ENCODE measurements around the gene MAP2K7.

The MAP2K7 gene

DNA sequence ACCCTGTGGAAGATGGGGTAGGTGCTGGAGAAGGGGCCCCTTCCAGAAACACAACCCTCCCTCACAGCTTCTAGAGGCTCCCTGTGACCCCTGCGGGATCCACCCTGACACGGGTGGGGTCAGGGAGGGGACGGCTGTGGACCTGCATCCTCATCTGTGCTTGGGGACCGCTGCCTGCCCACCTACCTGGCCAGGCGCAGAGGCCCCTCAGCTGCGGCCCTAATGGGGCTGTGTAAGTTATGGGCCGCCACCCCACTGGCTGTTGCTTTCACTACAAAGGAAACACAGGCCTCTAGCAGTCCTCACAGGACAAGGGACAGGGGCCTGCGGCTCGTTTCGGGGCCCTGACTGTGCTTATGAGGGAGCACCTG, 29.2 kb downstream of the MAP2K7 start:
- TF ChIP-seq RAD21 (IDR thresholded peaks at IDR 0.05; ENCODE audit: low read depth): no peak
- no peak for TF ChIP-seq TEAD4 (IDR thresholded peaks at IDR 0.05)
- no peak for TF ChIP-seq EGR1 (IDR thresholded peaks at IDR 0.05)
- TF ChIP-seq ZBTB7A (IDR thresholded peaks at IDR 0.05; ENCODE audit: low read depth): no peak
- no peak for TF ChIP-seq FOXM1 (IDR thresholded peaks at IDR 0.05; ENCODE audit: borderline replicate concordance, low read depth)
- TF ChIP-seq, protein P1, sequence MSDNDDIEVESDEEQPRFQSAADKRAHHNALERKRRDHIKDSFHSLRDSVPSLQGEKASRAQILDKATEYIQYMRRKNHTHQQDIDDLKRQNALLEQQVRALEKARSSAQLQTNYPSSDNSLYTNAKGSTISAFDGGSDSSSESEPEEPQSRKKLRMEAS (IDR thresholded peaks at IDR 0.05): no peak
- TF ChIP-seq REST (IDR thresholded peaks at IDR 0.05; ENCODE audit: low read depth): no peak
- TF ChIP-seq EP300 (IDR thresholded peaks at IDR 0.05; ENCODE audit: borderline replicate concordance): no peak
- no peak for TF ChIP-seq CREB1 (IDR thresholded peaks at IDR 0.05; ENCODE audit: low read depth)
- TF ChIP-seq YY1 (IDR thresholded peaks at IDR 0.05; ENCODE audit: low read depth): no peak
- TF ChIP-seq TAF1 (IDR thresholded peaks at IDR 0.05; ENCODE audit: low read depth): no peak
- no peak for TF ChIP-seq USF1 (IDR thresholded peaks at IDR 0.05)
- TF ChIP-seq TCF12 (IDR thresholded peaks at IDR 0.05; ENCODE audit: low read depth): no peak
- no peak for TF ChIP-seq CEBPB (IDR thresholded peaks at IDR 0.05)
- no peak for TF ChIP-seq NFIC (IDR thresholded peaks at IDR 0.05)

DNA sequence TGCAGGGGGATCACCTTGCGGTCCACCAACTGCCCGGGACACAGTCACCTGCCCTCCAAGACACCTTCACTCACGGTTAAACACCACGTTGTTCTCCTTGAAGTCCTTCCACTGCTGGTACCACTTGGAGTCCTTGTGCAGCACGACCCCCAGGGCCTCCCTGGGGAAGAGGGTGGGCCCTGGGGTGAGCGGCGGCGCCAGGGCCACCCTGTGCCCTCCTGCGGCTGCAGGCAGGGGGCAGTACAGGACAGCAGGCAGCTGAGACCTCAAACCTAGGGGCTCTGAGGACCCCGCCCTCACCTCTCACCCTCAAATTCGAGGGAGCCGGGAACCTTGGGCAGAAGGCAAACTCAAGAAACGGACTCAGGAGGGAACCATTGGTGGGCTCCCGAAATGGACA, 29.7 kb downstream of the MAP2K7 start:
- TF ChIP-seq TAF1 (IDR thresholded peaks at IDR 0.05; ENCODE audit: low read depth) (no peak), YY1 (IDR thresholded peaks at IDR 0.05; ENCODE audit: low read depth) (no peak), ZBTB7A (IDR thresholded peaks at IDR 0.05; ENCODE audit: low read depth) (no peak), TEAD4 (IDR thresholded peaks at IDR 0.05) (no peak), TCF12 (IDR thresholded peaks at IDR 0.05; ENCODE audit: low read depth) (no peak), USF1 (IDR thresholded peaks at IDR 0.05) (no peak), CREB1 (IDR thresholded peaks at IDR 0.05; ENCODE audit: low read depth) (no peak), EGR1 (IDR thresholded peaks at IDR 0.05) (no peak), REST (IDR thresholded peaks at IDR 0.05; ENCODE audit: low read depth) (no peak), FOXM1 (IDR thresholded peaks at IDR 0.05; ENCODE audit: borderline replicate concordance, low read depth) (no peak), EP300 (IDR thresholded peaks at IDR 0.05; ENCODE audit: borderline replicate concordance) (no peak), RAD21 (IDR thresholded peaks at IDR 0.05; ENCODE audit: low read depth) (no peak; the same call in 1 of the 2 replicates), CEBPB (IDR thresholded peaks at IDR 0.05) (no peak), NFIC (IDR thresholded peaks at IDR 0.05) (no peak)
- TF ChIP-seq, protein P1 (IDR thresholded peaks at IDR 0.05): no peak

DNA sequence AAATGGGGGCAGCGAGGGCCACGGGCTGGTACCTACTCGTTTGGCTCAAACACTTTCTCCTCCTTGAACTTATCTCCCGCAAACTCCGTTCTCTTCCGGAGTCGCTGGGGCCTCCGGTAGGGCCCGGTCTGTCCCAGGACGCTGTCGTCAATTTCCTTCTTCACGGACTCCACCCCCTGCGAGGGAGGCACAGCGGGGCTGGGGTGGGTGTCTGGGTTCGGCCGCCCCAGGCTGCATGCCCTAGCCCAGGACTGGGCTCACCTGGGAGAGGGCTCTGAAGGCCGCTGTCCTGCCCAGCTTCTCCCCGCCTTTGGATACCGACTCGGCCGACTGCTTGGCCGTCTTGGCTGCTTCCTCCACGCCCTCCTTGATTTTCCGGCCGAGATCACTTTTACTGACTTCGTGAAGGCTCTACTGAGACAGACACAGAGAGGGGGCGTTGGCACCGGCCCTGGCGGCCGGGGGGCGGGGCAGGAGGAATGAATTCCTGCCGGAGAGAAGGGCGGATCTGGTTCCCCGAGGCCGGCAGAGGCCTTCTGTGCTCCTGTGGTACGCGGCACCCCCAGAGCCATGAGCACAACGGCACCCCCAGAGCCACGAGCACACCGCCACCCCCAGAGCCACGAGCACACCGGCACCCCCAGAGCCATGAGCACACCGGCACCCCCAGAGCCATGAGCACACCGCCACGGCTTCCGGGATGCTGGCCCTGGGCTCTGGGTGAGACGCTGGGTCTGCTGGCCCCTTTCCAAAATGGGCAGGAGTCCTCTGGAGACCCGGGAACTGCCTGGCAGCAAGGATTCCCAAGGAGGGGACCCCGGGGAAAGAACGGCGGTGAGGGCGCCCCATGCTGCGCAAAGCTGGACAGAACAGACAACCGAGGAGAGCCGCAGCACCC, 30.4 kb downstream of the MAP2K7 start:
- TF ChIP-seq REST (IDR thresholded peaks at IDR 0.05; ENCODE audit: low read depth): no peak
- no peak for TF ChIP-seq EP300 (IDR thresholded peaks at IDR 0.05; ENCODE audit: borderline replicate concordance)
- TF ChIP-seq NFIC (IDR thresholded peaks at IDR 0.05): no peak
- no peak for TF ChIP-seq CREB1 (IDR thresholded peaks at IDR 0.05; ENCODE audit: low read depth)
- no peak for TF ChIP-seq EGR1 (IDR thresholded peaks at IDR 0.05)
- no peak for TF ChIP-seq FOXM1 (IDR thresholded peaks at IDR 0.05; ENCODE audit: borderline replicate concordance, low read depth)
- TF ChIP-seq, protein P1 (IDR thresholded peaks at IDR 0.05): no peak
- TF ChIP-seq USF1 (IDR thresholded peaks at IDR 0.05): no peak
- no peak for TF ChIP-seq RAD21 (IDR thresholded peaks at IDR 0.05; ENCODE audit: low read depth)
- no peak for TF ChIP-seq ZBTB7A (IDR thresholded peaks at IDR 0.05; ENCODE audit: low read depth)
- no peak for TF ChIP-seq TAF1 (IDR thresholded peaks at IDR 0.05; ENCODE audit: low read depth)
- TF ChIP-seq TEAD4 (IDR thresholded peaks at IDR 0.05): no peak
- no peak for TF ChIP-seq YY1 (IDR thresholded peaks at IDR 0.05; ENCODE audit: low read depth)
- TF ChIP-seq CEBPB (IDR thresholded peaks at IDR 0.05): no peak
- no peak for TF ChIP-seq TCF12 (IDR thresholded peaks at IDR 0.05; ENCODE audit: low read depth)

Measured in Ishikawa (cell line).